Caco-2 (cell line): Measurements from ENCODE around the gene BCAR1. TPM values are rescaled to one million over a fixed set of nuclear protein-coding genes. Genes with fewer than 3 reads are reported as not detected.

Source experiments
- BruUV-seq: library from RNA; stranded (reverse); fragments of 400-500 nt; replicated peaks from 2 replicates; lab custom pipeline; 2021; lab: Mats Ljungman, UMichigan
- CTCF ChIA-PET: fragments of 300-600 bp; sonication (Branson Sonifier 250); formaldehyde crosslinking; loops from one replicate; lab custom pipeline; 2022; ENCODE audit warnings: antibody characterized with exemption; lab: Charles Lee
- POLR2A ChIA-PET: fragments of 300-600 bp; sonication (Branson Sonifier 250); formaldehyde crosslinking; loops from one replicate; lab custom pipeline; 2022; ENCODE audit warnings: antibody characterized with exemption; lab: Charles Lee
- DNase-seq, 2 experiments: peaks; one replicate each; pipeline versions ENCODE4 v3.0.0 to v3.0.0-alpha.2; 2020 to 2022
- H3K27me3 ChIP-seq: replicated peaks from 2 replicates; pipeline ENCODE4 v1.6.0; 2011; ENCODE audit warnings: low read length; ENCODE audit not compliant: control insufficient read depth, insufficient read depth
- H3K36me3 ChIP-seq: 2 replicates; pipeline ENCODE4 v1.5.1; 2011; ENCODE audit warnings: low read length; ENCODE audit not compliant: control insufficient read depth, insufficient read depth
- H3K4me1 ChIP-seq: fragments of 250-450 bp; sonication (Bioruptor Pico); 2 replicates; pipeline ENCODE4 v1.5.1; 2020; ENCODE audit warnings: mild to moderate bottlenecking
- H3K4me3 ChIP-seq: 2 replicates; pipeline ENCODE4 v1.5.1; 2011; ENCODE audit warnings: low read depth, mild to moderate bottlenecking, control low read depth, low read length
- H3K9me3 ChIP-seq: fragments of 250-450 bp; sonication (Bioruptor Pico); 2 replicates; pipeline ENCODE4 v1.5.1; 2020; ENCODE audit warnings: mild to moderate bottlenecking, moderate library complexity
- H3K27ac Mint-ChIP-seq: one replicate; pipeline ENCODE4 v1.8.0; 2022; ENCODE audit warnings: mixed read lengths; ENCODE audit not compliant: unreplicated experiment
- H3K27me3 Mint-ChIP-seq: one replicate; pipeline ENCODE4 v1.8.0; 2022; ENCODE audit warnings: mixed read lengths; ENCODE audit not compliant: insufficient read depth, unreplicated experiment
- H3K36me3 Mint-ChIP-seq: one replicate; pipeline ENCODE4 v1.8.0; 2022; ENCODE audit warnings: mild to moderate bottlenecking, mixed read lengths; ENCODE audit not compliant: insufficient read depth, unreplicated experiment
- H3K4me1 Mint-ChIP-seq: one replicate; pipeline ENCODE4 v1.8.0; 2022; ENCODE audit warnings: low read depth, mixed read lengths; ENCODE audit not compliant: unreplicated experiment
- H3K4me3 Mint-ChIP-seq: one replicate; pipeline ENCODE4 v1.8.0; 2022; ENCODE audit warnings: mild to moderate bottlenecking, moderate library complexity, mixed read lengths; ENCODE audit not compliant: unreplicated experiment
- H3K9me3 Mint-ChIP-seq: one replicate; pipeline ENCODE4 v1.8.0; 2022; ENCODE audit warnings: mixed read lengths; ENCODE audit not compliant: unreplicated experiment
- CTCF ChIP-seq, 2 experiments: fragments of 200-600 bp in 1 of 2; IDR thresholded peaks; 1 replicate in 1 of 2; 2 replicates in 1 of 2; pipeline versions ENCODE4 v1.5.1 to v1.8.0; 2011 to 2022; ENCODE audit warnings: antibody characterized with exemption in 1 of 2, control low read depth in 1 of 2, inconsistent platforms in 1 of 2, low read depth in 1 of 2, low read length in 1 of 2, mild to moderate bottlenecking in 1 of 2, moderate library complexity in 1 of 2; ENCODE audit not compliant: insufficient read depth in 1 of 2, severe bottlenecking in 1 of 2, unreplicated experiment in 1 of 2
- intact Hi-C: fragments of 100-400 bp; cut with micrococcal nuclease; formaldehyde crosslinking; loops from one replicate; pipeline ENCODE4 v1.10.0; 2022; ENCODE audit not compliant: unreplicated experiment
- total RNA-seq: library from RNA; stranded (reverse); gene quantifications from 2 replicates; pipeline ENCODE4 v1.2.3, GENCODE V29; 2022

The BCAR1 gene
- total RNA-seq, 1 experiment from 2014 or later: 95.5 TPM

GRCh38 chr16:75226550-75227360 is 24.7 kb downstream of the BCAR1 start:
- TF ChIP-seq CTCF (IDR thresholded peaks at IDR 0.05; ENCODE audit: insufficient read depth in 1 of 2, low read depth in 1 of 2, low read length in 1 of 2, severe bottlenecking in 1 of 2, unreplicated experiment in 1 of 2): no peak
- H3K9me3 ChIP-seq: no peaks in the 10 kb centered on the region
- intact Hi-C loops: no loop called here
- ChIA-PET CTCF (interaction anchor here (0.6 to 1.9 kb wide), 2 partner anchors 28 to 156 kb away, joined by 6 to 8 read pairs; no protein-coding TSS in a partner anchor), POLR2A (no interaction called here)
- H3K27me3 Mint-ChIP-seq: peaks cover 2% of the 10 kb centered on the region
- peaks cover 6% of the 10 kb centered on the region for H3K4me1 Mint-ChIP-seq
- no TSS peak for BruUV-seq
- no peaks in the 10 kb centered on the region for H3K9me3 Mint-ChIP-seq
- H3K36me3 Mint-ChIP-seq: peaks cover 79% of the 10 kb centered on the region
- H3K4me1 ChIP-seq: no peaks in the 10 kb centered on the region
- H3K27ac Mint-ChIP-seq: peak overlapping the region; percentile 17
- no peak overlapping the region for H3K4me3 ChIP-seq
- no peak for DNase-seq
- 0 out of 2 replicates have a peak, but pooled peaks cover 2% of the 10 kb centered on the region for H3K36me3 ChIP-seq
- no peaks in the 10 kb centered on the region for H3K27me3 ChIP-seq
- no peak overlapping the region for H3K4me3 Mint-ChIP-seq

- DNase-seq: no peak
- Mint-ChIP-seq H3K27ac (no peak overlapping the region), H3K4me3 (no peak overlapping the region), H3K27me3 (peaks cover 2% of the 10 kb centered on the region), H3K9me3 (no peaks in the 10 kb centered on the region), H3K36me3 (peaks cover 70% of the 10 kb centered on the region), H3K4me1 (peaks cover 6% of the 10 kb centered on the region)
- ChIA-PET CTCF (interaction anchor here (0.7 kb wide), 1 partner anchor 8 kb away, joined by 3 read pairs; no protein-coding TSS in a partner anchor), POLR2A (no interaction called here)
- BruUV-seq: no TSS peak
- H3K4me3 ChIP-seq: no peak overlapping the region
- no peaks in the 10 kb centered on the region for H3K27me3 ChIP-seq
- H3K9me3 ChIP-seq: no peaks in the 10 kb centered on the region
- H3K36me3 ChIP-seq: 0 out of 2 replicates have a peak, but pooled peaks cover 2% of the 10 kb centered on the region
- intact Hi-C loops: loop anchor here (2.0 kb wide), 1 partner anchor 19 kb away; the partner anchor contains the start of gene CTRB2
- TF ChIP-seq CTCF (IDR thresholded peaks at IDR 0.05; ENCODE audit: insufficient read depth in 1 of 2, low read depth in 1 of 2, low read length in 1 of 2, severe bottlenecking in 1 of 2, unreplicated experiment in 1 of 2): no peak
- H3K4me1 ChIP-seq: 0 out of 2 replicates have a peak, but pooled peaks cover 4% of the 10 kb centered on the region
Measured at GRCh38 chr16:75225678-75226515, 25.5 kb downstream of the BCAR1 start.

GRCh38 chr16:75225092-75225491 is 26.3 kb downstream of the BCAR1 start:
- ChIA-PET POLR2A (no interaction called here), CTCF (interaction anchor here (0.7 kb wide), 1 partner anchor 8 kb away, joined by 3 read pairs; no protein-coding TSS in a partner anchor)
- BruUV-seq: no TSS peak

More at GRCh38 chr16:75225092-75225491, 26.3 kb downstream of the BCAR1 start:
- Mint-ChIP-seq H3K4me3 (no peak overlapping the region), H3K4me1 (peaks cover 6% of the 10 kb centered on the region), H3K27me3 (peaks cover 2% of the 10 kb centered on the region), H3K27ac (no peak overlapping the region), H3K36me3 (peaks cover 62% of the 10 kb centered on the region), H3K9me3 (no peaks in the 10 kb centered on the region)
- Histone ChIP-seq H3K27me3 (no peaks in the 10 kb centered on the region), H3K4me3 (no peak overlapping the region), H3K9me3 (no peaks in the 10 kb centered on the region), H3K4me1 (0 out of 2 replicates have a peak, but pooled peaks cover 4% of the 10 kb centered on the region), H3K36me3 (0 out of 2 replicates have a peak, but pooled peaks cover 2% of the 10 kb centered on the region)
- intact Hi-C loops: loop anchor here (2.0 kb wide), 1 partner anchor 18 kb away; the partner anchor contains the start of gene CTRB2
- TF ChIP-seq CTCF (IDR thresholded peaks at IDR 0.05; ENCODE audit: insufficient read depth in 1 of 2, low read depth in 1 of 2, low read length in 1 of 2, severe bottlenecking in 1 of 2, unreplicated experiment in 1 of 2): no peak
- DNase-seq: no peak
